NCI-H146 (cell line): Measurements from ENCODE around the gene HLA-DRA.
"Not testable (repeated sequence)": the region's sequence is repeated elsewhere in the genome, so short reads cannot be mapped to it uniquely, and the experiment has no call there.

Experiments used
- DNase-seq: peaks from one replicate; lab custom pipeline; 2025; lab: John Stamatoyannopoulos, UW

The HLA-DRA gene

GRCh38 chr6:32431142-32431541, 8.5 kb upstream of the HLA-DRA start:
- DNase-seq, result no peak

- DNase-seq, result no peak
Measured at GRCh38 chr6:32432050-32432450, 7.6 kb upstream of the HLA-DRA start.

GRCh38 chr6:32433950-32434349, 5.7 kb upstream of the HLA-DRA start:
- not testable (repeated sequence) for DNase-seq

- no peak for DNase-seq
Measured at GRCh38 chr6:32436186-32436585, 3.5 kb upstream of the HLA-DRA start.

GRCh38 chr6:32436995-32437836, 2.5 kb upstream of the HLA-DRA start:
- no peak for DNase-seq

- no peak for DNase-seq
Measured at GRCh38 chr6:32439139-32439538, 548 bp upstream of the HLA-DRA start.

GRCh38 chr6:32442243-32442667, 2.6 kb downstream of the HLA-DRA start:
- DNase-seq, result no peak

- no peak for DNase-seq
Measured at GRCh38 chr6:32442977-32443552, 3.4 kb downstream of the HLA-DRA start.

GRCh38 chr6:32444433-32444832, 4.7 kb downstream of the HLA-DRA start:
- DNase-seq, result no peak

- no peak for DNase-seq
Measured at GRCh38 chr6:32445321-32445854, 5.7 kb downstream of the HLA-DRA start.

GRCh38 chr6:32447932-32448331, 8.2 kb downstream of the HLA-DRA start:
- DNase-seq, result no peak

GRCh38 chr6:32449088-32449736, 9.5 kb downstream of the HLA-DRA start:
- no peak for DNase-seq

GRCh38 chr6:32457054-32457453, 17.4 kb downstream of the HLA-DRA start:
- DNase-seq, result no peak

GRCh38 chr6:32459781-32460424, 20.2 kb downstream of the HLA-DRA start:
- DNase-seq, result no peak

- no peak for DNase-seq
Measured at GRCh38 chr6:32460528-32460927, 20.8 kb downstream of the HLA-DRA start.

- DNase-seq, result no peak
Measured at GRCh38 chr6:32461493-32461892, 21.8 kb downstream of the HLA-DRA start.

GRCh38 chr6:32462609-32463008, 22.9 kb downstream of the HLA-DRA start:
- no peak for DNase-seq

GRCh38 chr6:32467743-32468503, 28.2 kb downstream of the HLA-DRA start:
- not testable (repeated sequence) for DNase-seq

- DNase-seq, result no peak
Measured at GRCh38 chr6:32472781-32473375, 33.2 kb downstream of the HLA-DRA start.

- not testable (repeated sequence) for DNase-seq
Measured at GRCh38 chr6:32473376-32474348, 34.0 kb downstream of the HLA-DRA start.
